Dendritic cell treated with granulocyte-macrophage colony-stimulating factor and Interleukin-4, amounts not matched to agents 40 ng/mL and 50 ng/mL, for 4 days (primary cell): ENCODE results near the gene KIRREL1.
A peak's percentile ranks its signal among the peaks of the same experiment; 100 is the strongest.

Experiments
- H3K27ac Mint-ChIP-seq: one replicate; pipeline ENCODE4 v1.8.0; 2022; ENCODE audit warnings: mild to moderate bottlenecking, mixed read lengths
- H3K27me3 Mint-ChIP-seq: one replicate; pipeline ENCODE4 v1.8.0; 2022; ENCODE audit warnings: mild to moderate bottlenecking, mixed read lengths
- H3K36me3 Mint-ChIP-seq: one replicate; pipeline ENCODE4 v1.8.0; 2022; ENCODE audit warnings: low read depth, mixed read lengths
- H3K4me1 Mint-ChIP-seq: one replicate; pipeline ENCODE4 v1.8.0; 2022; ENCODE audit warnings: low read depth, mixed read lengths
- H3K4me3 Mint-ChIP-seq: one replicate; pipeline ENCODE4 v1.8.0; 2022; ENCODE audit warnings: mild to moderate bottlenecking, moderate library complexity, mixed read lengths
- H3K9me3 Mint-ChIP-seq: one replicate; pipeline ENCODE4 v1.8.0; 2022; ENCODE audit warnings: mixed read lengths
- intact Hi-C: fragments of 100-400 bp; cut with micrococcal nuclease; formaldehyde crosslinking; loops from one replicate; pipeline ENCODE4 v1.15.0; 2022

Gene KIRREL1

DNA sequence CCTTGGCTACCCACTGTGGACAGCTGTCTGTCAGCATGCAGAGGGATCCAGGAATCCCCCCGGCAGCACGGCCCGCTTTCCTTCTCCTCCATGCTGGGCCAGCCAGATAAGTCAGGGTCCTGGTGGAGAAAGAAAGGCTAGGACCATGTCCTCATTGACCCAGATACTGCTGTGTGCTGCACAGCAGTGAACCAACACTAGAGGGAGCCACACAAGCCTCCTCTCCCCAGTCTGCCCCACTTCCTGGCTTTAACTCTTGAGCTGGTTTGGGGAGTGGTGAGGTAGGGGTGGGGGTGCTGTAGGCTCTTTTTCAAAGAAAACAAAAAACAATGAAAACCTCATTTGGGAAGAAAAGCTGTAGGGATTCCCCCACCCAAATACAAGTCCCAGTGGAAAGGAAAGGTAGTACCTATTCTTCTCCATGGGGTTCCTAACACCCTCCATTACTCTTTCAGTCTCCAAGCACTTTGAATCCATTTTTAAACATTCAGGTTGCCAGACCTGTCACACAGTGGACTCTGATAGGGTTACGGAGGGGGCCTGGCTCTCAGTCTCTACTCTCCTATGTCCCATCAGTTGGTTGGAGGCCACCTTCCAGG is 102.4 kb downstream of the KIRREL1 start:
- Mint-ChIP-seq H3K36me3 (no peaks in the 10 kb centered on the region), H3K4me1 (no peaks in the 10 kb centered on the region), H3K27ac (no peak overlapping the region), H3K9me3 (no peaks in the 10 kb centered on the region), H3K4me3 (no peak overlapping the region), H3K27me3 (peaks cover 6% of the 10 kb centered on the region)
- intact Hi-C loops, result loop anchor here (2.0 to 10.0 kb wide), 2 partner anchors 29 to 399 kb away; no protein-coding TSS in a partner anchor

DNA sequence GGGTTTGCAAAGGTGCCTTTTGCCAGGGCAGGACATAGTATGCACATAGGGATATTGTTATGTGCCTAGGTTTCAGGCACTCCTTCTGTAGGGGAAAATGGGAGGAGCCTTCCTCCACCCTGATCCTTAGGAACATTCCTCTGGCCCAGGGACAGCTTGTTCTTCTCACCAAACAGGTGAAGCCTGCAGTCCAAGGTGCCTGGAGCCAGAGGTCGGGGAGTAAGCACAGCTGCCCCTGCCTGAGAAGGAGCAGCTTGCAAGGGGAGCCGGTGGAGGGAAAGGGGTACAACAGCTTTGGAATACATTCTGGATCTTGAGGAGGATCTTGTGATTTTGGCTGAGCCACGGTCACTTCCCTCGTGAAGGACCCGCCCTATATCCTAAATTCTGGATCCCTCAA is 104.8 kb downstream of the KIRREL1 start:
- H3K4me1 Mint-ChIP-seq, result peaks cover 5% of the 10 kb centered on the region
- intact Hi-C loops, result loop anchor here (10.0 kb wide), 1 partner anchor 397 kb away; no protein-coding TSS in a partner anchor
- H3K27ac Mint-ChIP-seq, result no peak overlapping the region
- H3K4me3 Mint-ChIP-seq, result no peak overlapping the region
- peaks cover 3% of the 10 kb centered on the region for H3K27me3 Mint-ChIP-seq
- no peaks in the 10 kb centered on the region for H3K9me3 Mint-ChIP-seq
- H3K36me3 Mint-ChIP-seq, result no peaks in the 10 kb centered on the region

DNA sequence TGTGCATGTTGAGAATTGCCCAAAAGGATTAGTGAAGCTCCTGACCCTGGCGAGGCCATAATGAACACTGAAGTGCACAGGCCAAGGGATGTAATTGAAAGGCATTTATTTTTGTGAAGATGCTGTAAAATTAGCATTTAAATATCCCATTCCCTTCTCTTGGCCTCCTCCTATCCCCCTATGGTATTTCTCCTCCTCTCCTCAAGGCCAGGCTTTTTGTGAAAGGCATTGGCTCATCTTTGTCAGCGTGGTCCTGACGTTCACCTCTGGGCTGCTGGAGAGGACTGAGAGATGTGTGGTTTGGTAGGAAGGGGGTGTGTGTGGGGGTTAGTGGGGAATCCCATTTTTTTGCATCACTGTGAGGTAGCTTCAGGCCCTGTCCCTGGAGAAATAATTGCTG is 105.7 kb downstream of the KIRREL1 start:
- intact Hi-C loops, result loop anchor here (10.0 kb wide), 1 partner anchor 396 kb away; no protein-coding TSS in a partner anchor
- H3K27me3 Mint-ChIP-seq, result peaks cover 6% of the 10 kb centered on the region
- H3K27ac Mint-ChIP-seq, result no peak overlapping the region
- H3K4me3 Mint-ChIP-seq, result no peak overlapping the region
- no peaks in the 10 kb centered on the region for H3K9me3 Mint-ChIP-seq
- H3K36me3 Mint-ChIP-seq, result no peaks in the 10 kb centered on the region
- H3K4me1 Mint-ChIP-seq, result peaks cover 5% of the 10 kb centered on the region

DNA sequence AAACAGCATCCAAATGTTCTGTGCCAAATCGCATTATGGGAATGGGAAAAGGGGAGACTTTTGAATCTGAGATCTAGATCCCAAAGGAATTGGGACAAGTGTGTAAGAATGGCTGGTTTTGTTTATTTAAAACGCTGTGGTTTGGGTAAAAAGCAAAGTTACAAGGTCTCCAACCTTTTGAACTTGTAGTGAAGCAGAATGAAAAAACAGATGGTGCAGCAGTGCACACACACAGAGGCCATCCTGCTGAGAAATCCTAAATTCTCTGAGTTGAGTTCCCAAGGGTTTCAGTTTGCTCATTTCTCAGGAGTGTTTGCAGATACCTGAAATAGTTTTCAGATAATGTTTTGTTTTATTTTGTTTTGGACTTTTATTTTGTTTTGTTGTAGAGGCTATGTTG is 107.1 kb downstream of the KIRREL1 start:
- H3K27ac Mint-ChIP-seq, result no peak overlapping the region
- no peak overlapping the region for H3K4me3 Mint-ChIP-seq
- peaks cover 15% of the 10 kb centered on the region for H3K27me3 Mint-ChIP-seq
- no peaks in the 10 kb centered on the region for H3K36me3 Mint-ChIP-seq
- H3K9me3 Mint-ChIP-seq, result no peaks in the 10 kb centered on the region
- peaks cover 5% of the 10 kb centered on the region for H3K4me1 Mint-ChIP-seq
- intact Hi-C loops, result no loop called here

DNA sequence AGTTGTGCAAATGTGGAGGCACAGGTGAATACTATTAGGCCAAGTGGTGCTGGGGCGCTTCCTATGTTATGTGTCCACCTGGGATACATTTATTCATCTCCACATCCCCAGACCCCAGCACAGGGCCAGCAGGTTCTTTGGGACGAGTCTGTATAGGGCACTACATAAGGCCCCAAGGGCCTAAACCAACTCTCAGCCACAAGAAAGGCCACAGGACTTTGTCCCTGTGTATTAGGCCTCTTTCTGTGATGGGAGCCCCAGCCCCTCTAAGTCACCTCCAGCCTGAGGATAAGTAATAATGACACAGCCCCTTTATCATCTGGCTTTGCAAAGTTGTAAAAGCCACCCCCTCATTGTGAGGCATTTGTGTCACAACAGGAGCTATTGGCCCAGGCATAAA is 108.0 kb downstream of the KIRREL1 start:
- no peak overlapping the region for H3K27ac Mint-ChIP-seq
- no peaks in the 10 kb centered on the region for H3K9me3 Mint-ChIP-seq
- no peaks in the 10 kb centered on the region for H3K36me3 Mint-ChIP-seq
- intact Hi-C loops, result no loop called here
- H3K27me3 Mint-ChIP-seq, result peaks cover 23% of the 10 kb centered on the region
- peaks cover 5% of the 10 kb centered on the region for H3K4me1 Mint-ChIP-seq
- no peak overlapping the region for H3K4me3 Mint-ChIP-seq

DNA sequence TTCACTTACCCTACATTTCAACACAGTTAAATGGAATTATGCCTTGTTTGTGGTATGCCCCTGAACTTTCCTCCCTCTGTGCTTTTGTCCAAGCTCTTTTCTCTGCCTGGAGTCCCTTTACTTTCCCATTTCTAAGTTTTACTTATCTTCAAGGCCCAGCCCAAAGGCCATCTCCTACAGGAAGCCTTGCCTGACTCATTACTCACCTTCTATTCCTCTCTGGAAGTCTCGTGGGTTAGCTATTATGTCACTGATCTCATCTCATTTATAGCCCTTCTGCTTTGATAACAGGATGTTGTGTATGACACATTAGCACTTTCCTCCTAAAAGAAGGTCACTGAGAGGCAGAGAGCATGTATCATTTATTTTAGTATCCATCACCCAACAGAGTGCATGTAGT is 108.5 kb downstream of the KIRREL1 start:
- peaks cover 26% of the 10 kb centered on the region for H3K27me3 Mint-ChIP-seq
- H3K36me3 Mint-ChIP-seq, result no peaks in the 10 kb centered on the region
- H3K4me3 Mint-ChIP-seq, result no peak overlapping the region
- peaks cover 5% of the 10 kb centered on the region for H3K4me1 Mint-ChIP-seq
- no peak overlapping the region for H3K27ac Mint-ChIP-seq
- H3K9me3 Mint-ChIP-seq, result no peaks in the 10 kb centered on the region
- intact Hi-C loops, result no loop called here

DNA sequence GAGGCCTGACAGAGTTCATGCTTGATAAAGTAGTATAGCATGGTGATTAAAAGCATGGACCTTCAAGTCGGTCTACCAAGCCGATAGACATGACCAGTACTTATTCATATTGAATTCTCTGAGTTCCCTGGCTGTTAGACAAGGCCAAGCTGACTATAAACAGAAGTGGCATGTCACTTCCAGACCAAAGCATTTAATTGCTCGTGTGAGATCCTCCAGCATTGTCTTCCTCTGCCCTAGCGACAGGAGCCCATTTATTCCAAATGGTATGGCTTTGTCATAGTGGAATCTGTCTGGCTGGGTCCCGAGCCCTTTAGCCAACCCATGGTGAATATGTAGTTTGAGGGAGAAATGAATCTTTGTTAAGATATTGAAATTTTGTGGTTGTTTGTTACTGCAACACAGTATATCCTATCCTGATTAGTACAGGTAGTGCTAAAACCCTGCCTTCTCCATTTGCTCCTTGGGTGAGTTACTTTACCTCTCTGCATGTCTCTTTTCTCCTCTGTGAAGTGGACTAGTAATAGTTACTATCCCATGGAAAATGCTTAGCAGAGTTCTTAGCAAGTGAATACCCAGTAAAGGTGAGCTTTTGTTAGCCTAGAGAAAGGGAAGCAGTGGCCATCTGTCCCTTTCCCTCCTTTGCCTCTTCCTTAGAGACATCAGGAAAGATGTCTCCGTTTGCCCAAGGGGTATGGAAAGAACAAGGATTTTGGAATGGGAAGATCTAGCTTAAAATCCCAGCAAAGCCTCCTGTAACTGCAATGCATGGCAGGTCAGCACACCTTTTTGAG is 109.6 kb downstream of the KIRREL1 start:
- peaks cover 33% of the 10 kb centered on the region for H3K27me3 Mint-ChIP-seq
- H3K4me3 Mint-ChIP-seq, result no peak overlapping the region
- no peak overlapping the region for H3K27ac Mint-ChIP-seq
- H3K4me1 Mint-ChIP-seq, result peaks cover 9% of the 10 kb centered on the region
- intact Hi-C loops, result no loop called here
- no peaks in the 10 kb centered on the region for H3K36me3 Mint-ChIP-seq
- no peaks in the 10 kb centered on the region for H3K9me3 Mint-ChIP-seq

DNA sequence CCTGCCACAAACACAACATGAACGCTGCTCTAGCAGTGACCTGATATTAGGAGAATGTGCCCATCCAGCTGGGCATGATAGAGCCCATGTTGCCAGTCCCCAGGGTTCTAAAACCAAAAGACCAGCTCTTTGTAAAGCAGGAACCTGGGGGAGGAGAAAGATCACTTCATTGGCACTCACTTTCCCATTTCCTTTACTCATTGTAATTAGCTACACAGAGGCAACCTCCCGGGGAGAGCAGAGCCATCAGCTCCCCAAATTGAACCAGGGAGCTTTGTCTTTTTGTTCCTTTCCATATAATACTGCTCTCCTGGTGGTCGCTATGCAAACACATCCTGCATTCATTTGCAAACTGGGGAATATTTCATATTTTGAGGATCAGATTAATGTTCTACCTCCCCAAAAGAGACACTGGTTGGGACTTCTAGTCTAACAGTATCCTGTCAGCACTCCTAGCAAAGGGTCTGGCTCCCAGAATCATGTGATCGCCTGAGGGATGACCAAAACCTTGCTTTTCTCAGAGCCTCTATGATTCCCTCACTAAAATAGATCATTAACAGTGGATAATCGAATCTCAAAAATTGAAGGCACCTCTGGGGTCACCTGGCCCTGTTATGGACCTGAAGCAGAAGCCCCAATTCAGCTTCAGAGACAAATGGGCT is 110.5 kb downstream of the KIRREL1 start:
- Mint-ChIP-seq H3K36me3 (no peaks in the 10 kb centered on the region), H3K4me1 (peaks cover 10% of the 10 kb centered on the region), H3K27me3 (peaks cover 37% of the 10 kb centered on the region), H3K9me3 (no peaks in the 10 kb centered on the region), H3K4me3 (no peak overlapping the region), H3K27ac (no peak overlapping the region)
- intact Hi-C loops, result no loop called here

DNA sequence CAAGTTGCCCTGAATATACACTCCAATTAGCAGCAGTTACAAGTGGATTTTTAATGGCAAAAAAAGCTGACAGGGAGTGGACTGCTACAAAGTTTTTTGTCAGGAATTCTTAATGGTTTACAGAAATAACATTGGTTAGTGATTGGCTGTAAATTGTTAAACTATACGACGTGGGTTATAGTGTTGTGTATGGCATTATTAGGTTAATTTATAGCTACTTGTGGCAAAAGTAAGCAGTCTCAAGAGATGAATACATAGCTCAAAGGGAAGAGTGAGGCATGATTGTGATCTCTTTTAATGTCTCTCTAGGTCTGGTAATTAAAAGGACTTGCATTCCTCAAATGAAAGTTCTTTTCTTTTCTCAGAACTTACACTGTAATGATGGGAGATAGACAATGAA is 111.4 kb downstream of the KIRREL1 start:
- Mint-ChIP-seq H3K4me1 (peaks cover 10% of the 10 kb centered on the region), H3K27ac (no peak overlapping the region), H3K27me3 (peaks cover 41% of the 10 kb centered on the region), H3K36me3 (no peaks in the 10 kb centered on the region), H3K9me3 (no peaks in the 10 kb centered on the region), H3K4me3 (no peak overlapping the region)
- intact Hi-C loops, result no loop called here

DNA sequence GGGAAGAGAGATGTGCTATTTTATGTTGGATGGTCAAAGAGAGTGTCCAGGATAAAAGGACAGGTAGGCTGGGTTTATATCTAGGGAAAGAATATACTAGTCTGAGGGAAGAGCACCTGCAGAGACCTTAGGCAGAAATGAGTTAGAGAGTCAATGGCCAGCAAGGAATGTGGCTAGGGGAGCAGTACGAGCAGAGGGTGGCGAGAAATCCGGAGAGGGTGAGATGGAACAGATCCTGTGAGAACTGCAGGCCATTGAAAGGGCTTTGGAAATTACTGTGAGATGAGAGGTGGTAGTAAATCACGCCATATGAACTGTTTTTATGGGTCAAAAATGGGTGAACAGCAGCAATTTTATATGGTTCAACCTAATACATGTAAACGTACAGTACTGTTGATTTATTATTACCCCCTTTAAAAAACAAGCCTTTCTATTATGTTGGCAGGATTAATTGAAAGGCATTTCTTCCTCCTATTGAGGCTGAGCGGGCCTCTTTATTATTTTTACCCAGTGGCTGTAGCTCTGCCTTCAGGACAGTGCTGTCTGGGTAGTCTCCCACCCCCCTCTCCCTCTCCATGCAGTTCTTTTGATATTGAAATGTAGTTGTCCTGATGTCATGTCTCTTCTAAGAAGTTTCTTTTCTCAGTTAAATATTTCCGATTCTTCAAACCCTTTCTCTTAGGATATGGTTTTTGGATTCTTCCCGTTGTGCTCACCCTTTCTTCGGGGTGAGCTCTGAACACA is 112.1 kb downstream of the KIRREL1 start:
- no peak overlapping the region for H3K27ac Mint-ChIP-seq
- intact Hi-C loops, result no loop called here
- no peaks in the 10 kb centered on the region for H3K36me3 Mint-ChIP-seq
- no peak overlapping the region for H3K4me3 Mint-ChIP-seq
- H3K27me3 Mint-ChIP-seq, result peaks cover 42% of the 10 kb centered on the region
- H3K4me1 Mint-ChIP-seq, result peaks cover 10% of the 10 kb centered on the region
- H3K9me3 Mint-ChIP-seq, result no peaks in the 10 kb centered on the region

DNA sequence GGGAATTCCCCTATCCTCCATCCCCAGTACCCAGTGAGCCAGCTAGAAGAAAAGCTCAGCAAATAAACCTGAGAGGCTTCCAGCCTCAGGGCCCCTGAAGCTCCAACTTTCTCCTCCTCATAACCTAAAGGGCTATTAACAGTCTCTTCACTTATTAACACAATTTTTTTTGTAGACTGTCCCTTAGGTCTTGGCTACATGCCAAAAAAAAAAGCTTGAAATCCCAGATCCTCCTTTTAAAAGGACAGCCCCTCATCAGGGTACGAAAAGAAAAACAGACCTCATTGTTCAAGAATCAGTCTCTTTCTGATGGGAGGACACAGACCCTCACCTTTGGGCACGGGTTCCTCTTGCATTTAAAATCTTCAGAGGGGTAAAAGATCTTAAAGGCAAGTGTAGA is 114.5 kb downstream of the KIRREL1 start:
- Mint-ChIP-seq H3K9me3 (no peaks in the 10 kb centered on the region), H3K27ac (no peak overlapping the region), H3K36me3 (no peaks in the 10 kb centered on the region), H3K4me3 (no peak overlapping the region), H3K4me1 (peaks cover 5% of the 10 kb centered on the region), H3K27me3 (peaks cover 62% of the 10 kb centered on the region)
- intact Hi-C loops, result no loop called here

DNA sequence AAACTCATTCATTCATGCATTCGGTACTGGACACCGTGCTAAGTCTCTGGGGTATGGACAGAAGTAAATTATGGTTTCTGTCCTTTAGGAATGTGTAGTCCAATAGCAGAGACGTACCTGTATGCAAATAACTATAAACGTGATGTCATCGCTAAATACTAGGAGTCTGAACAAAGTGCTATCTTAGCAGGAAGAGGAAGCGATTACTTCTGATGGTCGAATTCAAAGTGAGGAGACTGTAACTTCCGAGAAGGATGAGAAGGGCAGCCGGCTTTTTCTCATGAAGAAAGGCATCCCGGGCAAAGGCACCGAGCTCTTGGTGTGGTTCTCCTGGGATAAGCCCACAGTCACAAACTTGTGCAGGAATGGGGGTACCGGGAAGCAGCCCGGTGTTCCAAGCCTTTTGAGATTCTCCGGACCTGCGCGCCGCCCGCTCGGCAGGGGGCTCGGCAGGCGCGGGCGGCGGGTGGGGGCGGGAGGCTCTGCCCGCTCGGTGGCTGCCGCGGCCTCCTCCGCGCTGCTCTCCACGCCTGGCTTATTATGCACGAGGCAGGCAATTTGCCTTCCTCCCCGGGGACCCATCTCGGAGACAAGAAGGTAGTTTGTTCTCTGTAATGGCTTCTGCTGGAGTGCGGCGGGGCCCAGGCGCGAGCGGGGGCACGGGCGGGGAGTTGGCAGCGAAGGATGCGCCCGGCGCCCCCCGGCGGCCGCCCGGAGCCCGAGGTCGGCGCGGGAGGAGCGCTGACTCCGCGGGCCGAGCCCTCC is 119.7 kb downstream of the KIRREL1 start:
- peak overlapping the region; percentile 53 for H3K27ac Mint-ChIP-seq
- peaks cover 63% of the 10 kb centered on the region for H3K27me3 Mint-ChIP-seq
- H3K36me3 Mint-ChIP-seq, result no peaks in the 10 kb centered on the region
- intact Hi-C loops, result no loop called here
- peaks cover 27% of the 10 kb centered on the region for H3K4me1 Mint-ChIP-seq
- peak overlapping the region; percentile 67 for H3K4me3 Mint-ChIP-seq
- no peaks in the 10 kb centered on the region for H3K9me3 Mint-ChIP-seq

DNA sequence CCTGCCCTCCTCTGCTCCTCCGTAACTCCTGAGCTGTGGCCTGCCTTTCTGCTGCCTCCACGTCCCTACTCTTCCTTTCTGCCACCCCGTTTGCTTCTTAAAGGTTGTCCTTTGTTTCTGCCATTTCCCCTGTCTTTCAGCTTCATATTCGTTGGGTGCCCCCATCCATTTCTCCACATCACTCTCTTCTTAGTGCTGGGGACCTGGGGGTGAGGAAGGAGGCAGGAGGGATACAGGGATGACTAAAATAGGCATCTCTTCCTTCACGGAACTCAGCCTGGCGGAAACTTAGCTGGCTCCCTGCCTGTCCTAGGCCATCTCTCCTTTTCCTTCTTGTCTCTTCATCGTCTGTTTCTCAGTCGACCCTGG is 120.3 kb downstream of the KIRREL1 start:
- H3K4me3 Mint-ChIP-seq, result peak overlapping the region; percentile 67
- H3K36me3 Mint-ChIP-seq, result no peaks in the 10 kb centered on the region
- intact Hi-C loops, result no loop called here
- H3K27ac Mint-ChIP-seq, result peak overlapping the region; percentile 53
- H3K9me3 Mint-ChIP-seq, result no peaks in the 10 kb centered on the region
- peaks cover 68% of the 10 kb centered on the region for H3K27me3 Mint-ChIP-seq
- peaks cover 32% of the 10 kb centered on the region for H3K4me1 Mint-ChIP-seq
